K562 (cell line): Measurements from ENCODE around the gene TMEM156. TPM values are rescaled to one million over a fixed set of nuclear protein-coding genes. Genes with fewer than 3 reads are reported as not detected.

ENCODE experiments used
- ATF6 ChIP-seq: sonication (generic); formaldehyde crosslinking; IDR thresholded peaks from 2 replicates; pipeline ENCODE4 v1.4.0; 2020; ENCODE audit warnings: mild to moderate bottlenecking, missing genetic modification reagents
- BCL6 ChIP-seq: fragments of 250-450 bp; sonication (Bioruptor Pico); IDR thresholded peaks from 2 replicates; pipeline ENCODE4 v1.4.0; 2020
- CEBPG ChIP-seq, 3 experiments: fragments of 200-800 bp in 1 of 3; sonication (Bioruptor generic) in 1 of 3; sonication (generic) in 1 of 3; formaldehyde crosslinking in 1 of 3; IDR thresholded peaks in 2 of 3; conservative IDR thresholded peaks in 1 of 3; 2 replicates each; pipeline versions ENCODE4 v1.6.1 to v1.8.0; 2016 to 2022; ENCODE audit warnings: missing compliant biosample characterization in 2 of 3, missing genetic modification characterization in 2 of 3, mild to moderate bottlenecking in 1 of 3, missing genetic modification reagents in 1 of 3
- COPS2 ChIP-seq: fragments of 450-650 bp; conservative IDR thresholded peaks from 2 replicates; pipeline ENCODE4 v1.6.1; 2016; ENCODE audit warnings: mild to moderate bottlenecking, moderate library complexity
- ETV5 ChIP-seq: sonication (generic); formaldehyde crosslinking; IDR thresholded peaks from 2 replicates; pipeline ENCODE4 v1.4.0; 2020; ENCODE audit warnings: low read depth, mild to moderate bottlenecking, missing genetic modification reagents
- FOS ChIP-seq: IDR thresholded peaks from 3 replicates; pipeline ENCODE4 v1.6.1; 2011; ENCODE audit not compliant: insufficient read length; ENCODE audit errors: extremely low read depth
- FOSL1 ChIP-seq: fragments of 200-800 bp; sonication (Bioruptor generic); conservative IDR thresholded peaks from 2 replicates; pipeline ENCODE4 v1.6.1; 2016; ENCODE audit warnings: missing genetic modification characterization, missing compliant biosample characterization
- GABPA ChIP-seq: fragments of 200-800 bp; sonication (Bioruptor generic); conservative IDR thresholded peaks from 2 replicates; pipeline ENCODE4 v1.6.1; 2016; ENCODE audit warnings: low read depth, missing genetic modification characterization, missing compliant biosample characterization
- HEY1 ChIP-seq: fragments of 250-450 bp; sonication (Bioruptor Pico); IDR thresholded peaks from 2 replicates; pipeline ENCODE4 v1.5.0; 2020; ENCODE audit warnings: mild to moderate bottlenecking, moderate library complexity, borderline replicate concordance
- KAT8 ChIP-seq: fragments of 450-650 bp; IDR thresholded peaks from 2 replicates; pipeline ENCODE4 v1.6.1; 2016; ENCODE audit warnings: low read depth, mild to moderate bottlenecking
- NFIC ChIP-seq: fragments of 450-650 bp; IDR thresholded peaks from 2 replicates; pipeline ENCODE4 v1.6.1; 2017; ENCODE audit warnings: mild to moderate bottlenecking, inconsistent platforms
- NR2C1 ChIP-seq, 2 experiments: fragments of 450-650 bp; IDR thresholded peaks; 2 replicates each; pipeline ENCODE4 v1.6.1; 2017; ENCODE audit warnings: mild to moderate bottlenecking in 2 of 2, antibody characterized with exemption in 1 of 2, inconsistent platforms in 1 of 2, missing compliant biosample characterization in 1 of 2, missing genetic modification characterization in 1 of 2
- PCBP1 ChIP-seq: fragments of 200-400 bp; formaldehyde crosslinking; IDR thresholded peaks from 2 replicates; pipeline ENCODE4 v1.6.1; 2018; ENCODE audit warnings: mild to moderate bottlenecking, low read depth, low read length; ENCODE audit not compliant: poor library complexity, severe bottlenecking
- PHF21A ChIP-seq: fragments of 450-650 bp; IDR thresholded peaks from 2 replicates; pipeline ENCODE4 v1.6.1; 2017; ENCODE audit warnings: low read depth, borderline replicate concordance
- RHOXF2B ChIP-seq: fragments of 250-450 bp; sonication (Bioruptor Pico); conservative IDR thresholded peaks from 2 replicates; pipeline ENCODE4 v1.5.1; 2021
- SIX5 ChIP-seq, 2 experiments: IDR thresholded peaks; 2 replicates each; pipeline ENCODE4 v1.6.1; 2011; ENCODE audit warnings: low read length in 2 of 2, borderline replicate concordance in 1 of 2, low read depth in 1 of 2, mild to moderate bottlenecking in 1 of 2, moderate library complexity in 1 of 2; ENCODE audit not compliant: insufficient read depth in 1 of 2
- TAF1 ChIP-seq: IDR thresholded peaks from 2 replicates; pipeline ENCODE4 v1.6.1; 2011; ENCODE audit warnings: mild to moderate bottlenecking, low read length, moderate library complexity; ENCODE audit not compliant: insufficient read depth, control insufficient read depth, severe bottlenecking; ENCODE audit errors: extremely low read depth
- TEAD4 ChIP-seq, 2 experiments: sonication (generic) in 1 of 2; formaldehyde crosslinking in 1 of 2; IDR thresholded peaks; 2 replicates each; pipeline versions ENCODE4 v1.6.1 to v1.8.0; 2012 to 2022; ENCODE audit warnings: borderline replicate concordance in 1 of 2, inconsistent platforms in 1 of 2, low read length in 1 of 2, mild to moderate bottlenecking in 1 of 2, missing genetic modification reagents in 1 of 2
- YBX1 ChIP-seq: fragments of 450-650 bp; IDR thresholded peaks from 2 replicates; pipeline ENCODE4 v1.7.1; 2016; ENCODE audit warnings: mild to moderate bottlenecking
- ZBTB49 ChIP-seq: sonication (generic); formaldehyde crosslinking; IDR thresholded peaks from 2 replicates; pipeline ENCODE4 v1.8.0; 2022; ENCODE audit warnings: missing genetic modification reagents, mild to moderate bottlenecking, borderline replicate concordance
- ZNF140 ChIP-seq: fragments of 250-450 bp; sonication (Bioruptor Pico); IDR thresholded peaks from 2 replicates; pipeline ENCODE4 v1.8.0; 2021; ENCODE audit warnings: moderate library complexity, mild to moderate bottlenecking, inconsistent platforms
- ZNF347 ChIP-seq: fragments of 450-650 bp; formaldehyde crosslinking; IDR thresholded peaks from 2 replicates; pipeline ENCODE4 v1.4.0; 2020; ENCODE audit warnings: low read depth, mild to moderate bottlenecking, moderate library complexity
- ZNF830 ChIP-seq: fragments of 250-450 bp; sonication (Bioruptor Pico); IDR thresholded peaks from 2 replicates; pipeline ENCODE4 v1.5.0; 2021; ENCODE audit warnings: mild to moderate bottlenecking
- ZSCAN29 ChIP-seq: fragments of 450-650 bp; IDR thresholded peaks from 2 replicates; pipeline ENCODE4 v1.6.1; 2017
- polyA plus RNA-seq, 8 experiments: library from polyadenylated mRNA; depleted of rRNA in 4 of 8; stranded (reverse) in 5 of 8; unstranded in 3 of 8; fragments of >200 nt; fragmentation: Nextera tagmentation in 2 of 8; fragmentation: Illumina TruSeq in 1 of 8; extraction: Ambion mirVana in 2 of 8; extraction: Trizol in 1 of 8; gene quantifications; 2 replicates each; pipeline versions ENCODE4 v1.2.1 to v1.2.3, GENCODE V29; 2011 to 2014; ENCODE audit warnings: inconsistent platforms in 1 of 8, missing spikeins in 1 of 8
- total RNA-seq, 7 experiments: library from RNA; depleted of rRNA in 6 of 7; stranded (reverse); fragments of >200 nt in 6 of 7; fragmentation: Illumina TruSeq in 2 of 7; extraction: Trizol in 2 of 7; gene quantifications; 2 replicates each; pipeline versions ENCODE4 v1.2.1 to v1.2.3, GENCODE V29; 2011 to 2021; ENCODE audit warnings: low replicate concordance in 1 of 7

TMEM156 gene
- total and polyA plus RNA-seq, 9 of the 15 experiments (the other 6 are each of a cell fraction or from before 2014, with no cell fraction given), result 3.5 to 9.6 (median 6.4) TPM

GRCh38 chr4:39032218-39033085, at the start of gene TMEM156 (continued):
- TF ChIP-seq ZBTB49, result no peak
- TF ChIP-seq PHF21A, result no peak
- TF ChIP-seq ZSCAN29, result no peak
- TF ChIP-seq ATF6, result no peak
- no peak for TF ChIP-seq BCL6 (CRISPR knock-in tag)
- TF ChIP-seq CEBPG (CRISPR knock-in tag; IDR thresholded peaks at IDR 0.05), result no peak
- TF ChIP-seq CEBPG (tag; conservative IDR thresholded peaks at IDR 0.05 in 1 of 2, IDR thresholded peaks at IDR 0.05 in 1 of 2), result no peak
- no peak for TF ChIP-seq PCBP1
- TF ChIP-seq COPS2, result no peak
- peak; percentile 56 for TF ChIP-seq FOSL1
- no peak for TF ChIP-seq ETV5 (CRISPR knock-in tag)
- TF ChIP-seq RHOXF2B (CRISPR knock-in tag), result no peak
- no peak for TF ChIP-seq ZNF830
- no peak for TF ChIP-seq SIX5 (IDR thresholded peaks at IDR 0.05; ENCODE audit: borderline replicate concordance in 1 of 2, insufficient read depth in 1 of 2, low read depth in 1 of 2, low read length in 2 of 2)
- no peak for TF ChIP-seq FOS
- no peak for TF ChIP-seq HEY1
- TF ChIP-seq NR2C1 (IDR thresholded peaks at IDR 0.05), result no peak
- TF ChIP-seq NR2C1 (tag; IDR thresholded peaks at IDR 0.05), result no peak
- TF ChIP-seq KAT8, result no peak
- no peak for TF ChIP-seq YBX1
- TF ChIP-seq NFIC, result no peak
- no peak for TF ChIP-seq ZNF347 (CRISPR knock-in tag)
- peak; percentile 71 for TF ChIP-seq GABPA
- TF ChIP-seq TAF1, result no peak
- no peak for TF ChIP-seq ZNF140 (CRISPR knock-in tag)
- TF ChIP-seq TEAD4 (IDR thresholded peaks at IDR 0.05; ENCODE audit: low read length), result peak; percentile 49; the same call in 1 of the 2 replicates
- no peak for TF ChIP-seq TEAD4 (CRISPR knock-in tag; IDR thresholded peaks at IDR 0.05; ENCODE audit: borderline replicate concordance)
